HFFc6 (cell line): ENCODE data around the gene ELP1. TPM values are rescaled to one million over a fixed set of nuclear protein-coding genes. Genes with fewer than 3 reads are reported as not detected.
A peak's percentile ranks its signal among the peaks of the same experiment; 100 is the strongest.

Source experiments
- DNase-seq: peaks from one replicate; pipeline ENCODE4 v3.0.0-alpha.2; 2018
- H3K27ac Mint-ChIP-seq: 2 replicates; pipeline ENCODE4 v1.8.0; 2020; ENCODE audit warnings: mild to moderate bottlenecking, mixed read lengths
- H3K27me3 Mint-ChIP-seq: 2 replicates; pipeline ENCODE4 v1.8.0; 2021; ENCODE audit warnings: mild to moderate bottlenecking, moderate library complexity, mixed read lengths; ENCODE audit not compliant: insufficient read depth
- H3K36me3 Mint-ChIP-seq: 2 replicates; pipeline ENCODE4 v1.8.0; 2021; ENCODE audit warnings: low read depth, mixed read lengths
- H3K4me1 Mint-ChIP-seq: 2 replicates; pipeline ENCODE4 v1.8.0; 2020; ENCODE audit warnings: low read depth, mixed read lengths
- H3K4me3 Mint-ChIP-seq: 2 replicates; pipeline ENCODE4 v1.8.0; 2020; ENCODE audit warnings: mild to moderate bottlenecking, moderate library complexity, mixed read lengths
- H3K9me3 Mint-ChIP-seq: 2 replicates; pipeline ENCODE4 v1.8.0; 2020; ENCODE audit warnings: mild to moderate bottlenecking, mixed read lengths
- long read RNA-seq: library from polyadenylated mRNA; unstranded; transcript quantifications from one replicate; pipeline ENCODE4 v2.0.0, GENCODE V29; 2019
- total RNA-seq, 6 experiments: library from RNA; stranded (reverse); fragmentation: NEBNext Ultra II Directional; extraction: Animal tissue kit (Norgen Biotek cat#: 25700); gene quantifications; 2 replicates in 1 of 6; 3 replicates in 5 of 6; pipeline ENCODE4 v1.2.3, GENCODE V29; 2021
- TF ChIP-seq, protein P1 (sequence below): fragments of 200-600 bp; sonication (generic); IDR thresholded peaks from 2 replicates; pipeline ENCODE4 v1.5.0; 2021; ENCODE audit warnings: antibody characterized with exemption, mild to moderate bottlenecking

The ELP1 gene, protein sequence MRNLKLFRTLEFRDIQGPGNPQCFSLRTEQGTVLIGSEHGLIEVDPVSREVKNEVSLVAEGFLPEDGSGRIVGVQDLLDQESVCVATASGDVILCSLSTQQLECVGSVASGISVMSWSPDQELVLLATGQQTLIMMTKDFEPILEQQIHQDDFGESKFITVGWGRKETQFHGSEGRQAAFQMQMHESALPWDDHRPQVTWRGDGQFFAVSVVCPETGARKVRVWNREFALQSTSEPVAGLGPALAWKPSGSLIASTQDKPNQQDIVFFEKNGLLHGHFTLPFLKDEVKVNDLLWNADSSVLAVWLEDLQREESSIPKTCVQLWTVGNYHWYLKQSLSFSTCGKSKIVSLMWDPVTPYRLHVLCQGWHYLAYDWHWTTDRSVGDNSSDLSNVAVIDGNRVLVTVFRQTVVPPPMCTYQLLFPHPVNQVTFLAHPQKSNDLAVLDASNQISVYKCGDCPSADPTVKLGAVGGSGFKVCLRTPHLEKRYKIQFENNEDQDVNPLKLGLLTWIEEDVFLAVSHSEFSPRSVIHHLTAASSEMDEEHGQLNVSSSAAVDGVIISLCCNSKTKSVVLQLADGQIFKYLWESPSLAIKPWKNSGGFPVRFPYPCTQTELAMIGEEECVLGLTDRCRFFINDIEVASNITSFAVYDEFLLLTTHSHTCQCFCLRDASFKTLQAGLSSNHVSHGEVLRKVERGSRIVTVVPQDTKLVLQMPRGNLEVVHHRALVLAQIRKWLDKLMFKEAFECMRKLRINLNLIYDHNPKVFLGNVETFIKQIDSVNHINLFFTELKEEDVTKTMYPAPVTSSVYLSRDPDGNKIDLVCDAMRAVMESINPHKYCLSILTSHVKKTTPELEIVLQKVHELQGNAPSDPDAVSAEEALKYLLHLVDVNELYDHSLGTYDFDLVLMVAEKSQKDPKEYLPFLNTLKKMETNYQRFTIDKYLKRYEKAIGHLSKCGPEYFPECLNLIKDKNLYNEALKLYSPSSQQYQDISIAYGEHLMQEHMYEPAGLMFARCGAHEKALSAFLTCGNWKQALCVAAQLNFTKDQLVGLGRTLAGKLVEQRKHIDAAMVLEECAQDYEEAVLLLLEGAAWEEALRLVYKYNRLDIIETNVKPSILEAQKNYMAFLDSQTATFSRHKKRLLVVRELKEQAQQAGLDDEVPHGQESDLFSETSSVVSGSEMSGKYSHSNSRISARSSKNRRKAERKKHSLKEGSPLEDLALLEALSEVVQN (N-terminal part only)
- 10 to 100 TPM; 24.8 to 37.2 (median 35.2) TPM for total RNA-seq
- long read RNA-seq, full-length matches to known transcripts, result 3 of 13 reads
- long read RNA-seq, partial matches to known transcripts, result 7 of 13 reads
- long read RNA-seq, other reads (novel, unspliced or antisense), result 3 of 13 reads

DNA sequence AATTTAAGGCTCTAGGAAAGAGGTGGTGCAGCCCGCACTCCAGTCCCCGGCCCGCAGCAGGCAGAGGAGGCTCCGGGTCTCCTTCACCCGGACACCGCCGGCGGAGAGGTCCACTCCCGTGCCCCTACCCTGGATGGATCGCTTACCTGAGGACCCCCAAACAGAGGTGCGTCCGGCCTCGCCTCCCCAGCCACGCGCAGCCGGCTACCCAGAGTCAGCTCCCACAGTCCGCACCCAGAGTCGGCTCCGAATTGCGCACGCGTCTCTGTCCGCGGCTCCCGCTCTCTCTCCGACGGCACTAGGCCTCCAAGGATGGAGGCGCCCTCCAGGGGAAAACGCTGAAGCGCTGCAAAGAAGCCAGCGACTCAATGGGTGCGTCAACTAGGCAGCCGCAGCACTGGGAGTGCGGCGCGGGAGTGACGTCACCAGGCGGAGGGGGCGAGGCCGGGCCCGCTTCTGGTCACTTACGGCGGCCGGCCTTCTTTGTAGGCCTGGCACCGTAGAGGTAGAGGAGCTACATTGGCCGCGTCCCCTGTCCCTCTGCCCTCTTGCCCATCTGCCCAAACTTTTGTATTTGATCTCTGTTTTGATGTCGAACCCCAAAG lies at the start of gene ELP1:
Gene ELP1, minus strand, starts transcription at position 407 of the 605 bp plus-strand sequence. CDS start 2,978 bp downstream, outside the sequence.
- DNase-seq, result peak; percentile 94
- H3K36me3 Mint-ChIP-seq, result no peaks in the 10 kb centered on the region
- TF ChIP-seq, protein P1, sequence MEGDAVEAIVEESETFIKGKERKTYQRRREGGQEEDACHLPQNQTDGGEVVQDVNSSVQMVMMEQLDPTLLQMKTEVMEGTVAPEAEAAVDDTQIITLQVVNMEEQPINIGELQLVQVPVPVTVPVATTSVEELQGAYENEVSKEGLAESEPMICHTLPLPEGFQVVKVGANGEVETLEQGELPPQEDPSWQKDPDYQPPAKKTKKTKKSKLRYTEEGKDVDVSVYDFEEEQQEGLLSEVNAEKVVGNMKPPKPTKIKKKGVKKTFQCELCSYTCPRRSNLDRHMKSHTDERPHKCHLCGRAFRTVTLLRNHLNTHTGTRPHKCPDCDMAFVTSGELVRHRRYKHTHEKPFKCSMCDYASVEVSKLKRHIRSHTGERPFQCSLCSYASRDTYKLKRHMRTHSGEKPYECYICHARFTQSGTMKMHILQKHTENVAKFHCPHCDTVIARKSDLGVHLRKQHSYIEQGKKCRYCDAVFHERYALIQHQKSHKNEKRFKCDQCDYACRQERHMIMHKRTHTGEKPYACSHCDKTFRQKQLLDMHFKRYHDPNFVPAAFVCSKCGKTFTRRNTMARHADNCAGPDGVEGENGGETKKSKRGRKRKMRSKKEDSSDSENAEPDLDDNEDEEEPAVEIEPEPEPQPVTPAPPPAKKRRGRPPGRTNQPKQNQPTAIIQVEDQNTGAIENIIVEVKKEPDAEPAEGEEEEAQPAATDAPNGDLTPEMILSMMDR, result peak; percentile 36; the same call in 1 of the 2 replicates
- peak within 1 kb of the TSS; percentile 95 for H3K27ac Mint-ChIP-seq
- peaks cover 2% of the 10 kb centered on the region; the same call in 1 of the 2 replicates for H3K27me3 Mint-ChIP-seq
- peak within 1 kb of the TSS; percentile 100 for H3K4me3 Mint-ChIP-seq
- no peaks in the 10 kb centered on the region for H3K9me3 Mint-ChIP-seq
- peaks cover 39% of the 10 kb centered on the region for H3K4me1 Mint-ChIP-seq

- H3K9me3 Mint-ChIP-seq, result no peaks in the 10 kb centered on the region
- H3K4me1 Mint-ChIP-seq, result no peaks in the 10 kb centered on the region
- no peak overlapping the region for H3K27ac Mint-ChIP-seq
- no peaks in the 10 kb centered on the region for H3K27me3 Mint-ChIP-seq
- no peak for DNase-seq
- TF ChIP-seq, protein P1, result no peak
- no peak overlapping the region for H3K4me3 Mint-ChIP-seq
- H3K36me3 Mint-ChIP-seq, result peaks cover 31% of the 10 kb centered on the region
These were observed 47.0 kb upstream of the ELP1 start for GRCh38 chr9:108980893-108981292.

GRCh38 chr9:108978205-108978604 lies 44.3 kb upstream of the ELP1 start:
- H3K4me3 Mint-ChIP-seq, result no peak overlapping the region

GRCh38 chr9:108973895-108974294 lies 40.0 kb upstream of the ELP1 start:
- H3K27ac Mint-ChIP-seq, result no peak overlapping the region
- TF ChIP-seq, protein P1, result no peak
- no peaks in the 10 kb centered on the region for H3K27me3 Mint-ChIP-seq
- no peak for DNase-seq
- no peaks in the 10 kb centered on the region for H3K4me1 Mint-ChIP-seq
- no peaks in the 10 kb centered on the region for H3K9me3 Mint-ChIP-seq
- H3K36me3 Mint-ChIP-seq, result peaks cover 33% of the 10 kb centered on the region
- no peak overlapping the region for H3K4me3 Mint-ChIP-seq

More at GRCh38 chr9:108978205-108978604, 44.3 kb upstream of the ELP1 start:
- H3K36me3 Mint-ChIP-seq, result peaks cover 31% of the 10 kb centered on the region
- TF ChIP-seq, protein P1, result no peak
- no peaks in the 10 kb centered on the region for H3K9me3 Mint-ChIP-seq
- no peak overlapping the region for H3K27ac Mint-ChIP-seq
- DNase-seq, result no peak
- no peaks in the 10 kb centered on the region for H3K27me3 Mint-ChIP-seq
- no peaks in the 10 kb centered on the region for H3K4me1 Mint-ChIP-seq
